ENCODE data around the gene FASTK.
A peak's percentile ranks its signal among the peaks of the same experiment; 100 is the strongest.

FASTK gene

GRCh38 chr7:151119055-151119415 is 38.4 kb upstream of the FASTK start:
- DNase-seq (ENCODE audit: insufficient read length, low spot score), result no peak
- TF ChIP-seq POU2F2 (IDR thresholded peaks at IDR 0.05; ENCODE audit: low read depth, low read length), result no peak
- no peak for TF ChIP-seq POLR2A (IDR thresholded peaks at IDR 0.05; ENCODE audit: low read depth, low read length)
- no peak for TF ChIP-seq PAX5 (IDR thresholded peaks at IDR 0.05; ENCODE audit: insufficient read depth, low read length, severe bottlenecking)
- no peak for TF ChIP-seq SPI1 (IDR thresholded peaks at IDR 0.05; ENCODE audit: low read depth, low read length)
- TF ChIP-seq POLR2AphosphoS5 (IDR thresholded peaks at IDR 0.05; ENCODE audit: low read depth, low read length), result no peak
- no peak for TF ChIP-seq TAF1 (IDR thresholded peaks at IDR 0.05; ENCODE audit: low read depth, low read length)
- no peak for FAIRE-seq

GRCh38 chr7:151118108-151119054 is 37.8 kb upstream of the FASTK start:
- FAIRE-seq, result no peak
- DNase-seq (ENCODE audit: insufficient read length, low spot score), result no peak
- TF ChIP-seq SPI1 (IDR thresholded peaks at IDR 0.05; ENCODE audit: low read depth, low read length) (no peak), TAF1 (IDR thresholded peaks at IDR 0.05; ENCODE audit: low read depth, low read length) (no peak), POLR2AphosphoS5 (IDR thresholded peaks at IDR 0.05; ENCODE audit: low read depth, low read length) (no peak), POLR2A (IDR thresholded peaks at IDR 0.05; ENCODE audit: low read depth, low read length) (no peak), POU2F2 (IDR thresholded peaks at IDR 0.05; ENCODE audit: low read depth, low read length) (no peak), PAX5 (IDR thresholded peaks at IDR 0.05; ENCODE audit: insufficient read depth, low read length, severe bottlenecking) (no peak)

- FAIRE-seq (no peak), DNase-seq (ENCODE audit: insufficient read length, low spot score) (no peak)
- TF ChIP-seq TAF1 (IDR thresholded peaks at IDR 0.05; ENCODE audit: low read depth, low read length), result no peak
- no peak for TF ChIP-seq PAX5 (IDR thresholded peaks at IDR 0.05; ENCODE audit: insufficient read depth, low read length, severe bottlenecking)
- TF ChIP-seq SPI1 (IDR thresholded peaks at IDR 0.05; ENCODE audit: low read depth, low read length), result no peak
- TF ChIP-seq POLR2AphosphoS5 (IDR thresholded peaks at IDR 0.05; ENCODE audit: low read depth, low read length), result no peak
- no peak for TF ChIP-seq POU2F2 (IDR thresholded peaks at IDR 0.05; ENCODE audit: low read depth, low read length)
- no peak for TF ChIP-seq POLR2A (IDR thresholded peaks at IDR 0.05; ENCODE audit: low read depth, low read length)
Measured at GRCh38 chr7:151117565-151117964, 37.0 kb upstream of the FASTK start.

- FAIRE-seq, result no peak
- DNase-seq (ENCODE audit: insufficient read length, low spot score), result no peak
- no peak for TF ChIP-seq SPI1 (IDR thresholded peaks at IDR 0.05; ENCODE audit: low read depth, low read length)
- TF ChIP-seq PAX5 (IDR thresholded peaks at IDR 0.05; ENCODE audit: insufficient read depth, low read length, severe bottlenecking), result no peak
- TF ChIP-seq POU2F2 (IDR thresholded peaks at IDR 0.05; ENCODE audit: low read depth, low read length), result no peak
- no peak for TF ChIP-seq TAF1 (IDR thresholded peaks at IDR 0.05; ENCODE audit: low read depth, low read length)
Measured at GRCh38 chr7:151116603-151117440, 36.2 kb upstream of the FASTK start.

- DNase-seq (ENCODE audit: insufficient read length, low spot score), result no peak
- no peak for FAIRE-seq
- TF ChIP-seq POU2F2 (IDR thresholded peaks at IDR 0.05; ENCODE audit: low read depth, low read length), result no peak
- no peak for TF ChIP-seq SPI1 (IDR thresholded peaks at IDR 0.05; ENCODE audit: low read depth, low read length)
- TF ChIP-seq POLR2AphosphoS5 (IDR thresholded peaks at IDR 0.05; ENCODE audit: low read depth, low read length), result no peak
- TF ChIP-seq POLR2A (IDR thresholded peaks at IDR 0.05; ENCODE audit: low read depth, low read length), result no peak
- TF ChIP-seq PAX5 (IDR thresholded peaks at IDR 0.05; ENCODE audit: insufficient read depth, low read length, severe bottlenecking), result no peak
- TF ChIP-seq TAF1 (IDR thresholded peaks at IDR 0.05; ENCODE audit: low read depth, low read length), result no peak
Measured at GRCh38 chr7:151115836-151116418, 35.3 kb upstream of the FASTK start.

GRCh38 chr7:151115121-151115835 is 34.7 kb upstream of the FASTK start:
- TF ChIP-seq SPI1 (IDR thresholded peaks at IDR 0.05; ENCODE audit: low read depth, low read length) (no peak), POLR2AphosphoS5 (IDR thresholded peaks at IDR 0.05; ENCODE audit: low read depth, low read length) (no peak), POLR2A (IDR thresholded peaks at IDR 0.05; ENCODE audit: low read depth, low read length) (no peak), POU2F2 (IDR thresholded peaks at IDR 0.05; ENCODE audit: low read depth, low read length) (no peak), TAF1 (IDR thresholded peaks at IDR 0.05; ENCODE audit: low read depth, low read length) (no peak), PAX5 (IDR thresholded peaks at IDR 0.05; ENCODE audit: insufficient read depth, low read length, severe bottlenecking) (no peak)
- FAIRE-seq (no peak), DNase-seq (ENCODE audit: insufficient read length, low spot score) (peak; percentile 71)

GRCh38 chr7:151114151-151115090 is 33.8 kb upstream of the FASTK start:
- FAIRE-seq (no peak), DNase-seq (ENCODE audit: insufficient read length, low spot score) (peak; percentile 64)
- TF ChIP-seq PAX5 (IDR thresholded peaks at IDR 0.05; ENCODE audit: insufficient read depth, low read length, severe bottlenecking) (no peak), POLR2A (IDR thresholded peaks at IDR 0.05; ENCODE audit: low read depth, low read length) (no peak), SPI1 (IDR thresholded peaks at IDR 0.05; ENCODE audit: low read depth, low read length) (no peak), POU2F2 (IDR thresholded peaks at IDR 0.05; ENCODE audit: low read depth, low read length) (no peak), POLR2AphosphoS5 (IDR thresholded peaks at IDR 0.05; ENCODE audit: low read depth, low read length) (no peak), TAF1 (IDR thresholded peaks at IDR 0.05; ENCODE audit: low read depth, low read length) (no peak)

All from GM12891 (cell line).